HCT116 (cell line): ENCODE measurements around the gene COX7A2L. TPM values are rescaled to one million over a fixed set of nuclear protein-coding genes. Genes with fewer than 3 reads are reported as not detected.

Source experiments
- ATAC-seq: fragments of 200-7000 bp; cut with Tn5 transposase; 2 replicates; pipeline ENCODE4 v1.9.1; 2020; ENCODE audit warnings: mild to moderate bottlenecking, moderate library complexity
- BruUV-seq: library from RNA; stranded (reverse); fragments of 400-500 nt; replicated peaks from 2 replicates; lab custom pipeline; 2021; lab: Mats Ljungman, UMichigan
- CTCF ChIA-PET: fragments of 300-600 bp; sonication (Branson Sonifier 250); formaldehyde crosslinking; loops from one replicate; lab custom pipeline; 2021; ENCODE audit warnings: antibody characterized with exemption; lab: Charles Lee
- POLR2A ChIA-PET: fragments of 300-600, 350-600 bp; sonication (Branson Sonifier 250); formaldehyde crosslinking; loops from one replicate; lab custom pipeline; 2021; ENCODE audit warnings: antibody characterized with exemption; lab: Charles Lee
- RAD21 ChIA-PET, 2 experiments: fragments of 300-600 bp; sonication (Branson Sonifier 250); formaldehyde crosslinking; loops; one replicate each; lab custom pipeline; 2023; ENCODE audit warnings: low total read pairs in 2 of 2; ENCODE audit not compliant: uncharacterized antibody in 2 of 2, unreplicated experiment in 2 of 2, low non-redundant PET in 1 of 2; lab: Charles Lee
- DNase-seq: peaks from one replicate; pipeline ENCODE4 v3.0.0-alpha.2; 2010; ENCODE audit warnings: low read depth, low spot score
- H2AFZ ChIP-seq: fragments of 200-600 bp; shearing (Covaris generic), sonication (generic); 2 replicates; pipeline ENCODE4 v1.6.1; 2017; ENCODE audit warnings: low read depth, mixed run types, mixed read lengths, antibody characterized with exemption, low read length; ENCODE audit not compliant: poor library complexity, severe bottlenecking
- H3K27ac ChIP-seq: 2 replicates; pipeline ENCODE4 v1.5.1; 2012; ENCODE audit warnings: low read depth, low read length
- H3K27me3 ChIP-seq: fragments of 200-600 bp; sonication (generic); 2 replicates; pipeline ENCODE4 v1.6.1; 2016; ENCODE audit warnings: mixed run types, low read length, mixed read lengths; ENCODE audit not compliant: insufficient read depth
- H3K36me3 ChIP-seq, 2 experiments: fragments of 200-500 bp in 1 of 2; fragments of 200-600 bp in 1 of 2; sonication (Bioruptor generic) in 1 of 2; sonication (generic) in 1 of 2; 2 replicates each; pipeline versions ENCODE4 v1.5.1 to v1.6.1; 2014 to 2016; ENCODE audit warnings: low read length in 2 of 2, inconsistent platforms in 1 of 2, mixed read lengths in 1 of 2, mixed run types in 1 of 2; ENCODE audit not compliant: insufficient read depth in 2 of 2, control insufficient read depth in 1 of 2
- H3K4me1 ChIP-seq, 2 experiments: fragments of 200-600 bp in 1 of 2; sonication (generic) in 1 of 2; 2 replicates each; pipeline versions ENCODE4 v1.5.1 to v1.6.1; 2012 to 2017; ENCODE audit warnings: low read length in 2 of 2, inconsistent platforms in 1 of 2, mild to moderate bottlenecking in 1 of 2, mixed read lengths in 1 of 2, mixed run types in 1 of 2, moderate library complexity in 1 of 2; ENCODE audit not compliant: insufficient read depth in 2 of 2, control insufficient read depth in 1 of 2
- H3K4me2 ChIP-seq: fragments of 200-600 bp; sonication (generic); 2 replicates; pipeline ENCODE4 v1.6.1; 2017; ENCODE audit warnings: mixed run types, low read length, mixed read lengths
- H3K4me3 ChIP-seq, 2 experiments: fragments of 200-600 bp in 1 of 2; sonication (generic) in 1 of 2; replicated peaks in 1 of 2; 2 replicates each; pipeline ENCODE4 v1.5.1; 2011 to 2016; ENCODE audit warnings: low read length in 2 of 2, control low read depth in 1 of 2, low read depth in 1 of 2, mild to moderate bottlenecking in 1 of 2, mixed read lengths in 1 of 2, mixed run types in 1 of 2
- H3K79me2 ChIP-seq: fragments of 200-600 bp; sonication (generic); 2 replicates; pipeline ENCODE4 v1.6.1; 2017; ENCODE audit warnings: mild to moderate bottlenecking, mixed run types, low read length, moderate library complexity, mixed read lengths; ENCODE audit not compliant: insufficient read depth
- H3K9ac ChIP-seq: fragments of 200-600 bp; sonication (generic); 2 replicates; pipeline ENCODE4 v1.6.1; 2016; ENCODE audit warnings: low read length, mixed read lengths
- H3K9me2 ChIP-seq: fragments of 200-600 bp; sonication (generic), shearing (Covaris generic); 2 replicates; pipeline ENCODE4 v1.6.1; 2017; ENCODE audit warnings: mixed run types, mild to moderate bottlenecking, moderate library complexity; ENCODE audit not compliant: insufficient read depth
- H3K9me3 ChIP-seq, 2 experiments: fragments of 200-500 bp in 1 of 2; fragments of 200-600 bp in 1 of 2; sonication (Bioruptor generic) in 1 of 2; sonication (generic) in 1 of 2; 2 replicates each; pipeline ENCODE4 v1.6.1; 2014 to 2017; ENCODE audit warnings: low read length in 2 of 2, mixed read lengths in 2 of 2, inconsistent platforms in 1 of 2, low read depth in 1 of 2, mild to moderate bottlenecking in 1 of 2, mixed run types in 1 of 2, moderate library complexity in 1 of 2; ENCODE audit not compliant: control insufficient read depth in 1 of 2, insufficient read depth in 1 of 2
- H4K20me1 ChIP-seq: fragments of 200-600 bp; sonication (generic), shearing (Covaris generic); 2 replicates; pipeline ENCODE4 v1.6.1; 2017; ENCODE audit warnings: mixed run types, mild to moderate bottlenecking, moderate library complexity; ENCODE audit not compliant: insufficient read depth
- ELF1 ChIP-seq: IDR thresholded peaks from 2 replicates; pipeline ENCODE4 v1.6.1; 2012; ENCODE audit warnings: low read depth, borderline replicate concordance
- EZH2 ChIP-seq: fragments of 200-600 bp; sonication (generic); IDR thresholded peaks from 2 replicates; pipeline ENCODE4 v1.6.1; 2017; ENCODE audit warnings: antibody characterized with exemption, mixed run types
- EZH2phosphoT487 ChIP-seq: fragments of 200-600 bp; IDR thresholded peaks from 2 replicates; pipeline ENCODE4 v1.6.1; 2018; ENCODE audit warnings: antibody characterized with exemption, borderline replicate concordance
- JUND ChIP-seq: IDR thresholded peaks from 2 replicates; pipeline ENCODE4 v1.6.1; 2012
- RAD21 ChIP-seq: IDR thresholded peaks from 2 replicates; pipeline ENCODE4 v1.6.1; 2012; ENCODE audit warnings: low read depth, mild to moderate bottlenecking
- SP1 ChIP-seq: IDR thresholded peaks from 2 replicates; pipeline ENCODE4 v1.6.1; 2012; ENCODE audit warnings: low read depth
- SRF ChIP-seq: IDR thresholded peaks from 2 replicates; pipeline ENCODE4 v1.6.1; 2012; ENCODE audit warnings: low read depth
- TCF7L2 ChIP-seq: IDR thresholded peaks from 2 replicates; pipeline ENCODE4 v1.7.0; 2011; ENCODE audit warnings: borderline replicate concordance, inconsistent platforms; ENCODE audit not compliant: insufficient read depth, insufficient read length; ENCODE audit errors: extremely low read depth
- ZFX ChIP-seq: fragments of 450-650 bp; IDR thresholded peaks from 2 replicates; pipeline ENCODE4 v1.6.1; 2017
- ZNF274 ChIP-seq: fragments of 200-500 bp; sonication (Bioruptor generic); IDR thresholded peaks from 2 replicates; pipeline ENCODE4 v1.6.1; 2014; ENCODE audit warnings: mild to moderate bottlenecking, low read depth, low read length, inconsistent platforms
- intact Hi-C: fragments of 100-400 bp; cut with micrococcal nuclease; formaldehyde crosslinking; loops from 2 replicates; pipeline ENCODE4 v1.10.0; 2022
- total RNA-seq: library from RNA; stranded (reverse); gene quantifications from one replicate; pipeline ENCODE4 v1.2.1, GENCODE V29; 2021; ENCODE audit not compliant: unreplicated experiment
- TF ChIP-seq, protein P1 (sequence below): IDR thresholded peaks from 2 replicates; pipeline ENCODE4 v1.6.1; 2011; ENCODE audit warnings: mild to moderate bottlenecking, low read length, moderate library complexity; ENCODE audit not compliant: insufficient replicate concordance; ENCODE audit errors: extremely low read depth
- TF ChIP-seq, protein P2 (sequence below): IDR thresholded peaks from 2 replicates; pipeline ENCODE4 v1.6.1; 2012; ENCODE audit warnings: low read depth

COX7A2L gene
- total RNA-seq, 1 experiment from 2014 or later, result 104 TPM

DNA sequence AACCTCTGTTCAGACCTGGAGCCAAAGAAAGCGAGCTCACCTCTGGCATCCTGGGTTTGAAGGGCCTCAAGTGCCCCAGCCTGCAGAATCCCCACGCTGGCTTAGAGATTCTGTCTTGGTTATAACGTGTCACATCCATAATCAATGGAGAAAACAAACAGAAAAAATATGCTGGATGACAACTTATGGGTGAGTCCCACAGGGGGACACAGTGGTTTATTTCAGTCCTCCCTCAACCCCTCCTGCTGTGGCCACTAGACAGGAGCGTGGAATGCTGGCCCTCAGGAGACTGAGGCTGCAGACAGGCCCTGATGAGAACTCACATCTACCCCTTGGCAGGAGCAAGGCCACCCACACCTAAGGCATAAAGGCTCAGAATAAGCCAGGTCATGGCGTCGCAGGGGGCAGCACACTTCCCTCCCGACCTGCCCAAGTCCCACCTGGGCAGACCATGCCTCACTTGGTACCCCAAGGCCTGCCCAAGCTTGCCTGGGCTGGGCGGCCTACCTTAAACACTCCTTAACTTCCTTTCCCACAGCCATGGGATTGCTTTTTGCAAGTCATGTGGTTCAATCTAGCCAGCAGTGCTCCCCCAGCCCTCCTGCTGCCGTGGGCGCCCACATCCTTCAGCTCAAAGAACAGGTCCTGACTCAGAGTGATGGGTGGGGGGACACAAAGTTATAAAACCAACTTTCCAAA is 19.9 kb downstream of the COX7A2L start:
- TF ChIP-seq ZFX (no peak), SP1 (no peak), EZH2 (no peak), TCF7L2 (no peak), SRF (no peak), JUND (no peak), EZH2phosphoT487 (no peak), RAD21 (no peak), ELF1 (no peak), ZNF274 (no peak)
- TF ChIP-seq, protein P1, sequence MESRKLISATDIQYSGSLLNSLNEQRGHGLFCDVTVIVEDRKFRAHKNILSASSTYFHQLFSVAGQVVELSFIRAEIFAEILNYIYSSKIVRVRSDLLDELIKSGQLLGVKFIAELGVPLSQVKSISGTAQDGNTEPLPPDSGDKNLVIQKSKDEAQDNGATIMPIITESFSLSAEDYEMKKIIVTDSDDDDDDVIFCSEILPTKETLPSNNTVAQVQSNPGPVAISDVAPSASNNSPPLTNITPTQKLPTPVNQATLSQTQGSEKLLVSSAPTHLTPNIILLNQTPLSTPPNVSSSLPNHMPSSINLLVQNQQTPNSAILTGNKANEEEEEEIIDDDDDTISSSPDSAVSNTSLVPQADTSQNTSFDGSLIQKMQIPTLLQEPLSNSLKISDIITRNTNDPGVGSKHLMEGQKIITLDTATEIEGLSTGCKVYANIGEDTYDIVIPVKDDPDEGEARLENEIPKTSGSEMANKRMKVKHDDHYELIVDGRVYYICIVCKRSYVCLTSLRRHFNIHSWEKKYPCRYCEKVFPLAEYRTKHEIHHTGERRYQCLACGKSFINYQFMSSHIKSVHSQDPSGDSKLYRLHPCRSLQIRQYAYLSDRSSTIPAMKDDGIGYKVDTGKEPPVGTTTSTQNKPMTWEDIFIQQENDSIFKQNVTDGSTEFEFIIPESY, result no peak
- TF ChIP-seq, protein P2, sequence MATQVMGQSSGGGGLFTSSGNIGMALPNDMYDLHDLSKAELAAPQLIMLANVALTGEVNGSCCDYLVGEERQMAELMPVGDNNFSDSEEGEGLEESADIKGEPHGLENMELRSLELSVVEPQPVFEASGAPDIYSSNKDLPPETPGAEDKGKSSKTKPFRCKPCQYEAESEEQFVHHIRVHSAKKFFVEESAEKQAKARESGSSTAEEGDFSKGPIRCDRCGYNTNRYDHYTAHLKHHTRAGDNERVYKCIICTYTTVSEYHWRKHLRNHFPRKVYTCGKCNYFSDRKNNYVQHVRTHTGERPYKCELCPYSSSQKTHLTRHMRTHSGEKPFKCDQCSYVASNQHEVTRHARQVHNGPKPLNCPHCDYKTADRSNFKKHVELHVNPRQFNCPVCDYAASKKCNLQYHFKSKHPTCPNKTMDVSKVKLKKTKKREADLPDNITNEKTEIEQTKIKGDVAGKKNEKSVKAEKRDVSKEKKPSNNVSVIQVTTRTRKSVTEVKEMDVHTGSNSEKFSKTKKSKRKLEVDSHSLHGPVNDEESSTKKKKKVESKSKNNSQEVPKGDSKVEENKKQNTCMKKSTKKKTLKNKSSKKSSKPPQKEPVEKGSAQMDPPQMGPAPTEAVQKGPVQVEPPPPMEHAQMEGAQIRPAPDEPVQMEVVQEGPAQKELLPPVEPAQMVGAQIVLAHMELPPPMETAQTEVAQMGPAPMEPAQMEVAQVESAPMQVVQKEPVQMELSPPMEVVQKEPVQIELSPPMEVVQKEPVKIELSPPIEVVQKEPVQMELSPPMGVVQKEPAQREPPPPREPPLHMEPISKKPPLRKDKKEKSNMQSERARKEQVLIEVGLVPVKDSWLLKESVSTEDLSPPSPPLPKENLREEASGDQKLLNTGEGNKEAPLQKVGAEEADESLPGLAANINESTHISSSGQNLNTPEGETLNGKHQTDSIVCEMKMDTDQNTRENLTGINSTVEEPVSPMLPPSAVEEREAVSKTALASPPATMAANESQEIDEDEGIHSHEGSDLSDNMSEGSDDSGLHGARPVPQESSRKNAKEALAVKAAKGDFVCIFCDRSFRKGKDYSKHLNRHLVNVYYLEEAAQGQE, result no peak
- TF ChIP-seq, all 23 proteins: peak for 0
- peaks cover 4 to 16% of the 10 kb centered on the region in 2 experiments; a peak in 3 of 4 replicates for H3K4me1 ChIP-seq
- BruUV-seq, result no TSS peak
- CTCF ChIA-PET, result no interaction called here
- H2AFZ ChIP-seq, result no peak overlapping the region
- no peak overlapping the region for H3K4me2 ChIP-seq
- H4K20me1 ChIP-seq, result no peaks in the 10 kb centered on the region
- H3K27me3 ChIP-seq, result no peaks in the 10 kb centered on the region
- no peak overlapping the region for H3K9ac ChIP-seq
- POLR2A ChIA-PET, result no interaction called here
- H3K79me2 ChIP-seq, result peaks cover 16% of the 10 kb centered on the region
- ATAC-seq, result no peak
- H3K36me3 ChIP-seq, result peaks cover 4 to 5% of the 10 kb centered on the region in 2 experiments; a peak in 1 of 4 replicates
- DNase-seq, result no peak
- intact Hi-C loops, result no loop called here
- H3K9me2 ChIP-seq, result no peaks in the 10 kb centered on the region
- no peak overlapping the region for H3K4me3 ChIP-seq
- H3K27ac ChIP-seq, result no peak overlapping the region
- H3K9me3 ChIP-seq, result no peaks in the 10 kb centered on the region
- RAD21 ChIA-PET, result no interaction called here
